Measurements from ENCODE around the gene LARP1B. TPM values are rescaled to one million over a fixed set of nuclear protein-coding genes. Genes with fewer than 3 reads are reported as not detected.
"Not testable (repeated sequence)": the region's sequence is repeated elsewhere in the genome, so short reads cannot be mapped to it uniquely, and the experiment has no call there.

Gene LARP1B
- total RNA-seq, 1 donor from 2014 or later = 34.6 TPM

GRCh38 chr4:128134925-128135324 lies 73.8 kb downstream of the LARP1B start:
- DNase-seq (ENCODE audit: low spot score) (no peak), ATAC-seq (no peak)

GRCh38 chr4:128135391-128135790 lies 74.3 kb downstream of the LARP1B start:
- no peak for DNase-seq (ENCODE audit: low spot score)
- no peak for ATAC-seq

GRCh38 chr4:128141866-128142265 lies 80.8 kb downstream of the LARP1B start:
- ATAC-seq (no peak), DNase-seq (ENCODE audit: low spot score) (no peak)

GRCh38 chr4:128145727-128146126 lies 84.6 kb downstream of the LARP1B start:
- DNase-seq (ENCODE audit: low spot score) (no peak), ATAC-seq (no peak)

DNA sequence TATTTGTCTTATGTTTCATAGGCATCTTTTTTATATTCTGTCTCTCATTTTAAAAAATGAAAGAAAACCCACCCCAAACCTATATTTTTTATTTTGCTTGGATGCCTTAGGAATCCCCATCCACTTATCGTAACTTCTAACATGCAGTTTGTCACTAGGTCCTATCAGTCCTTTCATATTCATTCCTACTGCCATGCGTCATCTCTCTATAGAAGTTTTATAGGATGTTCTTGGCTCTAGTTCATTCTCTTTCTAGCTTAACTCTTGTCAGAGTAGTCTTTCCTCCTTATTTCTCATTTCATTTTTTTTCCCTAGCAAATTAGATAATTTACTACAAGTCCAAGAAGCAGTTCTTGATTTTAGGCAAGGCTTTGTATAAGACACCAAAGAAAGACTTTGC lies 92.7 kb downstream of the LARP1B start:
- DNase-seq (ENCODE audit: low spot score) (no peak), ATAC-seq (no peak)

GRCh38 chr4:128155231-128155855 lies 94.2 kb downstream of the LARP1B start:
- peak; percentile 64 for ATAC-seq
- DNase-seq (ENCODE audit: low spot score) = peak; percentile 51

DNA sequence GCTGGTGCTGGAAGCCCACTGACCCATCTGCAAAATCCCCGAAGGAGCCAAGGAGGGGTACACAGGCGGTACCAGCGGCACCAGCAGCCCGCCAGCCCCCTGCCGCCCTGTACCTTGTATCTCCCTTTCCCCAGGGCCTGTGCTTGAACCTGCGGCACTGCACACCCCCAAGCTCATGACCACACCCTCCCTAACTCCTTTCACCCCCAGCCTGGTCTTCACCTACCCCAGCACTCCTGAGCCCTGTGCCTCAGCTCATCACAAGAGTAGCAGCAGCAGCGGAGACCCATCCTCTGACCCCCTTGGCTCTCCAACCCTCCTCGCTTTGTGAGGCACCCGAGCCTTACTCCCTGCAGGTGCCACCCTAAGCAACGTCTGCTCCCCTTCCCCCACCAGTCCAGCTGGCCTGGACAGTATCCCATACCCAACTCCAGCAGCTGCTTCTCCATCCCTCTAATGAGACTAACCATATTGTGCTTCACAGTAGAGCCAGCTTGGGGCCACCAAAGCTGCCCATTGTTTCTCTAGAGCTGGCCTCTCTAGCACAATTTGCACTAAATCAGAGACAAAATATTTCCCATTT lies 94.9 kb downstream of the LARP1B start:
- DNase-seq (ENCODE audit: low spot score) = no peak
- ATAC-seq = peak; percentile 27

- not testable (repeated sequence) for ATAC-seq; DNase-seq (ENCODE audit: low spot score)
Measured at GRCh38 chr4:128156472-128156871, 95.4 kb downstream of the LARP1B start.

GRCh38 chr4:128158894-128159293 lies 97.8 kb downstream of the LARP1B start:
- ATAC-seq = no peak
- no peak for DNase-seq (ENCODE audit: low spot score)

- peak; percentile 65 for ATAC-seq
- DNase-seq (ENCODE audit: low spot score) = no peak
Measured at GRCh38 chr4:128159967-128160366, 98.9 kb downstream of the LARP1B start.

GRCh38 chr4:128161138-128161537 lies 100.0 kb downstream of the LARP1B start:
- ATAC-seq = peak; percentile 71

GRCh38 chr4:128162434-128162833 lies 101.3 kb downstream of the LARP1B start:
- DNase-seq (ENCODE audit: low spot score) (no peak), ATAC-seq (no peak)

More at GRCh38 chr4:128161138-128161537, 100.0 kb downstream of the LARP1B start:
- no peak for DNase-seq (ENCODE audit: low spot score)

DNA sequence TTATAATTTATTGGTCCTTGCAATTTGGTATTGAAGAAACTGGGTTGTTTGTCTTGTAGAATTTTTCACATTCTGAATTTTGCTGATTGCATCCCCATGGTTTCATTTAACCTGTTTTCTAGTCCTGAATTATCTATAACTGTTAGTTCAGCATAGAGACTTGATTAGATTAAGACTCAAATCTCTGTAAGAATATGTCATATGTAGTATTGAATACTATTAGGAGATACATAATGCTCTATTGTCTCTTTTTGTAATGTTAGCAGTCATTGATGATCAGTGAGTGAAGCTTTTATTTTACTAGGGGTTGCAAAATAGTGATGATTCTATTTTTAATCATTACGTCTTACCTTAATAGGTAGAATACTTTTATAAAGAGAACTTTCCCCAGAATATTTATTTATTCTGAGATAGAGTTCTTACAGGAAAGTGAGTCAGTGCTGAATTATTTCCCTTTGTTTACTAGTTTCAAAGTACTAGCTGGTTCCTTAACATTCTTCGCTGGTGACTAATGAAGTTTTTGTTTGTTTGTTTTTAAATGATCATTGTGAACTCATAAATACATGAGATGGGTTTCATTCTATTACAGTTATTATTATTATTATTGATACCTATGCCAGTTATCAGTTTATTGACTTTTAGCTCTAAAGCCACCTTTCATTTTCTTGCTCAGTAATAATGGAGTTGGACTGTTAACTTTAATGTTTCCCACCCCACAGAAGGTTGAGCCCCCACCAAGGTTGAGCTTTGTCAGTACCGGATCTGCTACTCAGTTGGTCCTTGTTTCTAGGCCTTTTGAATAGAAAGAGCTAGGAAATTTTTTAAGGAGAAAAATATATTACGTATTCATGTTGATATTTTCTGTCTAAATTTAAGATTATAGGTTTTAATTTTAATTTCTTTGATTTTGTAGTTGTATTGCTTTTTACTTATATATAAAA lies 102.3 kb downstream of the LARP1B start:
- DNase-seq (ENCODE audit: low spot score) = no peak
- no peak for ATAC-seq

GRCh38 chr4:128166982-128167381 lies 105.9 kb downstream of the LARP1B start:
- DNase-seq (ENCODE audit: low spot score) (no peak), ATAC-seq (no peak)

DNA sequence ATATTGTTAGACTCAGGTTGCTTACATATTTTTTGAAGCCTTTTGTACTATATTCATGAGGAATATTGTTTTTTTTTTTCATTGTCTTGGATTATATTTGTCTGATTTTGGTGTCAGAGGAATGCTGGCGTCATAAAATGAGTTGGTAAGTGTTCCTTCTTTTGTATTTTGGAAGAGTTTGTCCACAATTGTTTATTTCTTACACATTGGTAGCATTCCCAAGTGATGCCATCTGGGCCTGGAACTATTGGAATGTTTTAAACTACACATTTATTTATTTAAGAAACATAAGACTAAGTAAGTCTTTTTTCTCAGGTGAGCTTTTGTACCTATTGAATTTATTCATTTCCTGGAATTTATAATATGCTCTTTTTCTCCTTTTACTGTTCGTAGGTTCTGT lies 107.6 kb downstream of the LARP1B start:
- no peak for DNase-seq (ENCODE audit: low spot score)
- ATAC-seq = no peak

- DNase-seq (ENCODE audit: low spot score) (no peak), ATAC-seq (no peak)
Measured at GRCh38 chr4:128169245-128169644, 108.1 kb downstream of the LARP1B start.

DNA sequence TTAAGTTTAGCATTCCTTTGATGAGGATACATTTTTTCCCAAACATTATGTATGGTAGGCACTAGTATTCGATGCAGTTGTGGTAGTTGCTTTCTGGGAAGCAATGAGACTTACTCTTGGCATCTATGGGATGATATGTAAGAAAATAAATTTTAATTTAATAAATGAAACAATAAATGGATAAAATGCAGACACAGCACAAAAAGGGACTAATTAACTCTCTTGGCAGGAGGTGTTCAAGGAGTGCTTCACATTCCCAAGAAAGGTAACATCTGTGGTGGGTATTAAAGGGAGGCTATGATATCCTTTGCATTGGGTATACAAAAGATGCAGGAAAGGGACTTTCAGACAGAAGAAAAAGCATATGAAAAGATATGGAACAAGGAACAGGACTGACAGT lies 115.5 kb downstream of the LARP1B start:
- ATAC-seq = no peak

GRCh38 chr4:128177498-128177897 lies 116.4 kb downstream of the LARP1B start:
- no peak for DNase-seq (ENCODE audit: low spot score)
- ATAC-seq = no peak

More for the DNA sequence above, 115.5 kb downstream of the LARP1B start:
- DNase-seq (ENCODE audit: low spot score) = no peak

DNA sequence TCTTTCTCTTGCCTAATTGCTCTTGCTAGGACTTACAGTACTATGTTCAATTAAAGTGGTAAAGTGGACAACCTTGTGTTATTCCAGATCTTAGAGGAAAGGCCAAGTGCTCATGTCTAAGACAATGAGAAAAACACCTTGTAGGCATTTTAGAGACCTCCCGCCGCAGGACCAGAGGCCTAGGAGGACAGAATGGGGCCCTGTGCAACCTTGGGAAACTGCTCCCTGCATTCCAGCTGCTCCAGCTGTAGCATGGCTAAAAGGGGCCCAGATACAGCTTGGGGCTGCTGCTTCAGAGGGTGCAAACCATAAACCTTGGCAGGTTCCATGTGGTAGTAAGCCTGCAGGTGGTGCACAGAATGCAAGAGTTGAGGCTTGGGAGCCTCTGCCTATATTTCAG lies 125.5 kb downstream of the LARP1B start:
- DNase-seq (ENCODE audit: low spot score) (no peak), ATAC-seq (no peak)

GRCh38 chr4:128191115-128191781 lies 130.1 kb downstream of the LARP1B start:
- peak; percentile 58 for DNase-seq (ENCODE audit: low spot score)
- ATAC-seq = peak; percentile 96
